H1 (cell line): ENCODE results near the gene TIA1. TPM values are rescaled to one million over a fixed set of nuclear protein-coding genes. Genes with fewer than 3 reads are reported as not detected.

Experiments
- CTCF ChIA-PET: fragments of 300-600 bp; sonication (Branson Sonifier 250); formaldehyde crosslinking; loops from one replicate; lab custom pipeline; 2021; ENCODE audit not compliant: partially characterized antibody; lab: Charles Lee
- POLR2A ChIA-PET: fragments of 300-600 bp; sonication (Branson Sonifier 250); formaldehyde crosslinking; loops from one replicate; lab custom pipeline; 2021; ENCODE audit warnings: inconsistent platforms; ENCODE audit not compliant: partially characterized antibody; lab: Charles Lee
- DNase-seq, 2 experiments: peaks; one replicate each; pipeline versions ENCODE4 v3.0.0 to v3.0.0-alpha.2; 2010 to 2022; ENCODE audit warnings: low spot score in 2 of 2, low read depth in 1 of 2, mixed read lengths in 1 of 2
- FAIRE-seq: peaks from 2 replicates; lab custom pipeline; 2011; peaks lifted over from hg19 to GRCh38; lab: Jason Lieb, UNC
- H2AFZ ChIP-seq: 2 replicates; pipeline ENCODE4 v1.8.1; 2012; ENCODE audit warnings: low read length, inconsistent platforms
- H2AK5ac ChIP-seq: 2 replicates; pipeline ENCODE4 v1.6.1; 2013; ENCODE audit warnings: low read depth, low read length
- H2BK120ac ChIP-seq: replicated peaks from 2 replicates; pipeline ENCODE3; 2013; ENCODE audit warnings: low read depth, low read length, inconsistent platforms
- H2BK12ac ChIP-seq: 2 replicates; pipeline ENCODE4 v1.6.1; 2013; ENCODE audit warnings: low read depth, low read length
- H2BK15ac ChIP-seq: 2 replicates; pipeline ENCODE4 v1.6.1; 2013; ENCODE audit warnings: low read length
- H2BK20ac ChIP-seq: 2 replicates; pipeline ENCODE4 v1.6.1; 2013; ENCODE audit warnings: low read length
- H2BK5ac ChIP-seq: 2 replicates; pipeline ENCODE4 v1.6.1; 2013; ENCODE audit warnings: low read depth, low read length
- H3K14ac ChIP-seq: 2 replicates; pipeline ENCODE4 v1.6.1; 2013; ENCODE audit warnings: inconsistent platforms; ENCODE audit not compliant: insufficient read length
- H3K18ac ChIP-seq: 2 replicates; pipeline ENCODE4 v1.6.1; 2013; ENCODE audit warnings: low read length; ENCODE audit errors: extremely low read depth
- H3K23ac ChIP-seq: 2 replicates; pipeline ENCODE4 v1.6.1; 2013; ENCODE audit warnings: inconsistent platforms; ENCODE audit not compliant: insufficient read length
- H3K23me2 ChIP-seq: 2 replicates; pipeline ENCODE4 v1.6.1; 2013; ENCODE audit warnings: low read depth, low read length
- H3K27ac ChIP-seq: 2 replicates; pipeline ENCODE4 v1.6.1; 2011; ENCODE audit warnings: low read depth, low read length, inconsistent platforms
- H3K27me3 ChIP-seq, 4 experiments: replicated peaks in 1 of 4; 1 replicate in 1 of 4; 2 replicates in 3 of 4; pipeline versions ENCODE4 v1.6.1 to v1.8.1; 2011 to 2013; ENCODE audit warnings: low read length in 3 of 4, mild to moderate bottlenecking in 3 of 4, inconsistent platforms in 2 of 4, mixed read lengths in 2 of 4, moderate library complexity in 1 of 4; ENCODE audit not compliant: control insufficient read depth in 3 of 4, insufficient read depth in 3 of 4; ENCODE audit errors: extremely low read depth in 1 of 4
- H3K36me3 ChIP-seq, 4 experiments: 2 replicates each; pipeline versions ENCODE4 v1.6.1 to v1.8.1; 2011 to 2013; ENCODE audit warnings: mild to moderate bottlenecking in 4 of 4, low read length in 3 of 4, moderate library complexity in 2 of 4, control low read depth in 1 of 4, inconsistent platforms in 1 of 4; ENCODE audit not compliant: insufficient read depth in 4 of 4, control insufficient read depth in 2 of 4
- H3K4ac ChIP-seq: replicated peaks from 2 replicates; pipeline ENCODE3; 2013; ENCODE audit warnings: low read length, low read depth, mixed read lengths, inconsistent platforms; ENCODE audit not compliant: insufficient read length
- H3K4me1 ChIP-seq, 4 experiments: replicated peaks in 1 of 4; 1 replicate in 1 of 4; 2 replicates in 3 of 4; pipeline versions ENCODE4 v1.6.1 to v1.8.1; 2011 to 2013; ENCODE audit warnings: low read length in 3 of 4, inconsistent platforms in 2 of 4, mixed read lengths in 1 of 4; ENCODE audit not compliant: insufficient read depth in 4 of 4, control insufficient read depth in 3 of 4
- H3K4me2 ChIP-seq, 2 experiments: 2 replicates each; pipeline versions ENCODE4 v1.6.1 to v1.8.1; 2011 to 2013; ENCODE audit warnings: low read depth in 2 of 2, low read length in 2 of 2, control low read depth in 1 of 2, inconsistent platforms in 1 of 2, mild to moderate bottlenecking in 1 of 2; ENCODE audit not compliant: insufficient read depth in 1 of 2
- H3K4me3 ChIP-seq, 4 experiments: fragments of 200-600, 300-600 bp in 1 of 4; sonication (generic), shearing (Covaris generic), sonication (Bioruptor Twin) in 1 of 4; 2 replicates each; pipeline versions ENCODE4 v1.5.1 to v1.8.1; 2011 to 2016; ENCODE audit warnings: low read length in 4 of 4, low read depth in 3 of 4, control low read depth in 2 of 4, inconsistent platforms in 2 of 4, mild to moderate bottlenecking in 2 of 4, mixed read lengths in 1 of 4, moderate library complexity in 1 of 4; ENCODE audit not compliant: insufficient read depth in 2 of 4; ENCODE audit errors: extremely low read depth in 1 of 4
- H3K56ac ChIP-seq: replicated peaks from 2 replicates; pipeline ENCODE3; 2013; ENCODE audit warnings: low read depth, mild to moderate bottlenecking, mixed read lengths, low read length, inconsistent platforms; ENCODE audit not compliant: insufficient read length
- H3K79me1 ChIP-seq: 2 replicates; pipeline ENCODE4 v1.6.1; 2013; ENCODE audit warnings: low read depth, low read length, control low read depth
- H3K79me2 ChIP-seq, 2 experiments: 2 replicates each; pipeline versions ENCODE4 v1.6.1 to v1.8.1; 2012 to 2013; ENCODE audit warnings: low read length in 2 of 2, mild to moderate bottlenecking in 2 of 2, inconsistent platforms in 1 of 2; ENCODE audit not compliant: insufficient read depth in 2 of 2, control insufficient read depth in 1 of 2
- H3K9ac ChIP-seq, 4 experiments: replicated peaks in 1 of 4; 1 replicate in 1 of 4; 2 replicates in 3 of 4; pipeline versions ENCODE4 v1.6.1 to v1.8.1; 2011 to 2013; ENCODE audit warnings: low read depth in 3 of 4, low read length in 3 of 4, control low read depth in 2 of 4, mild to moderate bottlenecking in 2 of 4, moderate library complexity in 2 of 4, inconsistent platforms in 1 of 4; ENCODE audit errors: extremely low read depth in 1 of 4
- H3K9me3 ChIP-seq, 2 experiments: 2 replicates each; pipeline versions ENCODE4 v1.6.1 to v1.8.1; 2012 to 2013; ENCODE audit warnings: mild to moderate bottlenecking in 2 of 2, moderate library complexity in 2 of 2, control low read depth in 1 of 2, inconsistent platforms in 1 of 2, low read depth in 1 of 2, low read length in 1 of 2, mixed read lengths in 1 of 2; ENCODE audit not compliant: insufficient read depth in 2 of 2
- H4K20me1 ChIP-seq, 2 experiments: replicated peaks in 1 of 2; 2 replicates each; pipeline versions ENCODE3 to v1.8.1; 2011 to 2013; ENCODE audit warnings: inconsistent platforms in 2 of 2, low read length in 2 of 2, mild to moderate bottlenecking in 1 of 2; ENCODE audit not compliant: insufficient read depth in 2 of 2, control insufficient read depth in 1 of 2
- H4K5ac ChIP-seq: 2 replicates; pipeline ENCODE4 v1.6.1; 2013; ENCODE audit warnings: low read length, low read depth, mixed read lengths, inconsistent platforms; ENCODE audit not compliant: insufficient read length
- H4K8ac ChIP-seq: 2 replicates; pipeline ENCODE4 v1.8.0; 2013; ENCODE audit warnings: mild to moderate bottlenecking, moderate library complexity, low read length, inconsistent platforms; ENCODE audit not compliant: insufficient read depth; ENCODE audit errors: extremely low read depth
- H4K91ac ChIP-seq: replicated peaks from 2 replicates; pipeline ENCODE3; 2013; ENCODE audit warnings: low read length, mixed read lengths, inconsistent platforms; ENCODE audit not compliant: insufficient read length
- ASH2L ChIP-seq: fragments of 200-600, 300-600 bp; sonication (generic); IDR thresholded peaks from one replicate; pipeline ENCODE4 v1.7.1; 2017; ENCODE audit warnings: low read length
- BRCA1 ChIP-seq: IDR thresholded peaks from 2 replicates; pipeline ENCODE4 v1.6.1; 2012; ENCODE audit warnings: low read depth, low read length, improper control_type of control experiment
- EGR1 ChIP-seq: IDR thresholded peaks from 2 replicates; pipeline ENCODE4 v1.6.1; 2011; ENCODE audit warnings: low read depth, low read length, borderline replicate concordance
- EP300 ChIP-seq, 2 experiments: IDR thresholded peaks; 1 replicate in 1 of 2; 2 replicates in 1 of 2; pipeline ENCODE4 v1.6.1; 2011 to 2012; ENCODE audit warnings: low read depth in 2 of 2, low read length in 2 of 2, mild to moderate bottlenecking in 2 of 2, borderline replicate concordance in 1 of 2, inconsistent platforms in 1 of 2, moderate library complexity in 1 of 2
- KDM4A ChIP-seq: IDR thresholded peaks from one replicate; pipeline ENCODE4 v1.7.1; 2012; ENCODE audit warnings: low read depth, mild to moderate bottlenecking, moderate library complexity, low read length, inconsistent platforms; ENCODE audit not compliant: severe bottlenecking
- POLR2AphosphoS5 ChIP-seq: IDR thresholded peaks from 2 replicates; pipeline ENCODE4 v1.6.1; 2011; ENCODE audit warnings: low read depth, low read length
- RXRA ChIP-seq: IDR thresholded peaks from 2 replicates; pipeline ENCODE4 v1.6.1; 2011; ENCODE audit warnings: low read depth, mild to moderate bottlenecking, low read length, moderate library complexity; ENCODE audit not compliant: insufficient read depth
- SIN3A ChIP-seq, 2 experiments: IDR thresholded peaks in 1 of 2; conservative IDR thresholded peaks in 1 of 2; 2 replicates each; pipeline ENCODE4 v1.6.1; 2011 to 2012; ENCODE audit warnings: low read length in 2 of 2, improper control_type of control experiment in 1 of 2, low read depth in 1 of 2, mild to moderate bottlenecking in 1 of 2
- YY1 ChIP-seq: IDR thresholded peaks from 2 replicates; pipeline ENCODE4 v1.6.1; 2011; ENCODE audit warnings: low read depth, mild to moderate bottlenecking, low read length
- whole genome bisulfite sequencing, 2 experiments: shearing (Covaris generic) in 1 of 2; methylation state at CpG; one replicate each; pipeline versions ENCODE4 v1.1.6 to v1.1.7; 2013 to 2015; ENCODE audit warnings: low lambda C conversion rate in 2 of 2, mixed read lengths in 2 of 2, inconsistent platforms in 1 of 2, low coverage in 1 of 2, missing lambda C conversion rate in 1 of 2; ENCODE audit not compliant: insufficient replicate concordance in 2 of 2, insufficient coverage in 1 of 2, insufficient read length in 1 of 2; ENCODE audit errors: extremely low coverage in 1 of 2, missing lambda C conversion rate in 1 of 2; 5-methylcytosine and 5-hydroxymethylcytosine counted together
- polyA plus RNA-seq, 7 experiments: library from polyadenylated mRNA; depleted of rRNA in 3 of 7; stranded (reverse) in 5 of 7; unstranded in 2 of 7; fragments of >200 nt in 5 of 7; fragments of 200-250 nt in 2 of 7; gene quantifications; 1 replicate in 5 of 7; 2 replicates in 1 of 7; 4 replicates in 1 of 7; pipeline versions ENCODE4 v1.2.1 to v1.2.3, GENCODE V29; 2011 to 2013; ENCODE audit warnings: missing spikeins in 2 of 7, mixed read lengths in 2 of 7
- total RNA-seq: library from RNA; stranded (reverse); fragmentation: NEBNext Ultra II Directional; extraction: Animal tissue kit (Norgen Biotek cat#: 25700); gene quantifications from 2 replicates; pipeline ENCODE4 v1.2.1, GENCODE V29; 2021
- TF ChIP-seq, protein P1 (sequence below): IDR thresholded peaks from 2 replicates; pipeline ENCODE4 v1.6.1; 2011; ENCODE audit warnings: low read length, improper control_type of control experiment

TIA1 gene
- total and polyA plus RNA-seq, 2 of the 8 experiments (the other 6 are each of a cell fraction or from before 2014, with no cell fraction given) = 58.6 to 181 TPM

DNA sequence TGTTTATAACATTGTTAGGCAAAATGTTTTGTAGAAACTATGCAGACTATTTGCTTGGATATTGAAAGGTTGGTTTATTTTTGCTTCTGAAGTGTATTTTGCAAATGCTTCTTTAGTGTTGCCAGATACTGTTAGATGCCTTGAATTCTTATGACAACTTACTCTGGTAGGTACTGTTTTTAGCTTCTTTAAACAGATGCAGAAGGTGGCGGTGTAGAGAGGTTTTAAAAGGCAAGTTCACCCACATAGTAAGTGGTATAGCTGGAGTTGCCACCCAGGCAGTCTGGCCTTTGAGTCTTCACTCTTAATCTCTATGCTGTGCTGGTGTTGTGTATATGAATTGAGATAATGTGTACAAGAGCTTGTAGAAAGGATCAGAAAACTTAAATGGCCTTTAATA lies 13.1 kb upstream of the TIA1 start:
- no peak overlapping the region for H4K91ac ChIP-seq
- H2BK12ac ChIP-seq = no peak overlapping the region
- no peak overlapping the region for H3K27ac ChIP-seq
- peaks cover 0 to 4% of the 10 kb centered on the region in 2 experiments for H4K20me1 ChIP-seq
- peaks cover 8% of the 10 kb centered on the region for H3K23me2 ChIP-seq
- H2BK5ac ChIP-seq = no peak overlapping the region
- H3K4ac ChIP-seq = no peak overlapping the region
- no peak overlapping the region for H2BK20ac ChIP-seq
- H3K36me3 ChIP-seq = peaks cover 9 to 26% (median 19%) of the 10 kb centered on the region in 4 experiments; a peak in 7 of 8 replicates
- H2AFZ ChIP-seq = no peak overlapping the region
- H4K8ac ChIP-seq = no peak overlapping the region
- no peak overlapping the region for H3K18ac ChIP-seq
- FAIRE-seq (no peak), DNase-seq (no peak)
- H3K4me1 ChIP-seq = peaks cover 0 to 8% (median 3%) of the 10 kb centered on the region in 4 experiments; a peak in 5 of 7 replicates
- H2BK15ac ChIP-seq = no peak overlapping the region
- no peaks in the 10 kb centered on the region; the same call in 1 of the 2 replicates for H3K79me1 ChIP-seq
- TF ChIP-seq KDM4A (no peak), EGR1 (no peak), BRCA1 (no peak), ASH2L (no peak), YY1 (no peak), POLR2AphosphoS5 (no peak), RXRA (no peak), SIN3A (conservative IDR thresholded peaks at IDR 0.05 in 1 of 2, IDR thresholded peaks at IDR 0.05 in 1 of 2; ENCODE audit: low read depth in 1 of 2, low read length in 2 of 2) (no peak), EP300 (IDR thresholded peaks at IDR 0.05; ENCODE audit: borderline replicate concordance in 1 of 2, low read depth in 2 of 2, low read length in 2 of 2) (no peak)
- TF ChIP-seq, protein P1, sequence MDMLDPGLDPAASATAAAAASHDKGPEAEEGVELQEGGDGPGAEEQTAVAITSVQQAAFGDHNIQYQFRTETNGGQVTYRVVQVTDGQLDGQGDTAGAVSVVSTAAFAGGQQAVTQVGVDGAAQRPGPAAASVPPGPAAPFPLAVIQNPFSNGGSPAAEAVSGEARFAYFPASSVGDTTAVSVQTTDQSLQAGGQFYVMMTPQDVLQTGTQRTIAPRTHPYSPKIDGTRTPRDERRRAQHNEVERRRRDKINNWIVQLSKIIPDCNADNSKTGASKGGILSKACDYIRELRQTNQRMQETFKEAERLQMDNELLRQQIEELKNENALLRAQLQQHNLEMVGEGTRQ = no peak
- no peaks in the 10 kb centered on the region for H3K79me2 ChIP-seq
- POLR2A ChIA-PET = interaction anchor here (0.8 to 2.4 kb wide), 4 partner anchors 19 to 176 kb away, joined by 3 to 9 read pairs (median 4); partner anchors contain the start of gene SNRPG
- no peak overlapping the region for H2AK5ac ChIP-seq
- H3K4me3 ChIP-seq = no peak overlapping the region
- H3K9me3 ChIP-seq = no peaks in the 10 kb centered on the region; a peak in 1 of 4 replicates
- CTCF ChIA-PET = no interaction called here
- H3K27me3 ChIP-seq = no peaks in the 10 kb centered on the region
- H3K4me2 ChIP-seq = no peak overlapping the region
- H3K56ac ChIP-seq = no peak overlapping the region
- no peak overlapping the region for H2BK120ac ChIP-seq
- H4K5ac ChIP-seq = no peak overlapping the region
- no peak overlapping the region for H3K9ac ChIP-seq
- WGBS, 2 experiments = 81% methylated on average over 1 of the region's 1 CpG; no CpG with 5 or more reads in 1 of the 2 experiments
- H3K14ac ChIP-seq = no peak overlapping the region
- H3K23ac ChIP-seq = no peak overlapping the region
